GM19043 (cell line): ENCODE measurements around the gene HPSE.

Experiments
- ATAC-seq: cut with Tn5 transposase; IDR thresholded peaks from one replicate; pipeline ENCODE4 v1.9.1; 2021; ENCODE audit warnings: low read depth; ENCODE audit not compliant: unreplicated experiment

Gene HPSE

GRCh38 chr4:83334425-83335241 is at the start of gene HPSE:
Gene HPSE (minus strand): TSS chr4:83334848. CDS start chr4:83334782, 66 bp downstream.
- ATAC-seq = peak; percentile 81

GRCh38 chr4:83382850-83383249 is 48.2 kb upstream of the HPSE start:
- ATAC-seq = no peak

GRCh38 chr4:83381173-83381572 is 46.5 kb upstream of the HPSE start:
- no peak for ATAC-seq

- ATAC-seq = no peak
These were observed 43.8 kb upstream of the HPSE start for GRCh38 chr4:83378419-83378818.

GRCh38 chr4:83372931-83373330 is 38.3 kb upstream of the HPSE start:
- ATAC-seq = no peak

DNA sequence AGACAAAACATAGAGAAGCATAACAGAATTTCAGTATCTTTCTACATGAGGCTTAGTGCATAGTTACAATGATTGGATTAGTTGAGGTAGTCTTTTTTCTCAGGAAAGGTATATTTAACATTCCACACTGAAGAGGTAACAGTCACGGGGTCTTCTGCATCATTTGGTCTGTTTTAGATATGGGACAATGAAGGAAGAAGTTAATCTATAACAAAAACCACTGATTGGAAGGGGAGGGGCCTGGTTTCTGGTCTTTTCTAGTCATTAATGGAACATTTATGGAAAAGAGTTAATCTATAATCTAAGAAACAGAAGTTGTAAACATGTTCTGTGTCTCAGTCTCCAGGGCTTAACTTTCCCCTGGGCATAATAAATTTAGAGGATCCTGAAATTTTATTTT is 37.3 kb upstream of the HPSE start:
- ATAC-seq = no peak

DNA sequence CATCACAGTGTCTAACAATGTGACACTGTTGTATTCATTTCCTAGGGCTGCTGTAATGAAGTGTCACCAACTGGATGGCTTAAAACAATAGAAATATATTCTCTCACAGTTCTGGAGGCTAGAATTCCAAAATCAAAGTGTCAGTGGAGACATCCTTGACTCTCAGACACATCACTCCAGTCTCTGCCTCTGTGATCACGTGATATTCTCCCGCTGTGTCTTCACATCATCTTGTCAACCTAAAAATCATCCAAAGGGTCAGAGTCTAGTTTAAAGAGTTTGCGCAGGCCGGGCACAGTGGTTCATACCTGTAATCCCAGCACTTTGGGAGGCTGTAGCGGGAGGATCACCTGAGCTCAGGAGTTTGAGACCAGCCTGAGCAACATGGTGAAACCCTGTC is 36.6 kb upstream of the HPSE start:
- no peak for ATAC-seq

DNA sequence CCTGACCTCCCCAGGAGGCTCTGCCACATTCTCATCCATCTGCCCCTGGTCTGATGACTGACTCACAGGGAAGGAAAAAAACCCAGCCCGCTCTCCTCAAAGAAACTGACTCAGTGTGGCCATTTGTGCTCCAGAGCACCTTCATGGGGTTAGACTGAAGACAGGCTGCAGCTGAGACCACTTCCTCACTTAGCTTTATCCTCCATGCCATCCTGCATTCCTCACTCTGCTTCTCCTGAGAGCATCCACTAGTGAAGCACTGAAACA is 35.9 kb upstream of the HPSE start:
- no peak for ATAC-seq

GRCh38 chr4:83369831-83370639 is 35.4 kb upstream of the HPSE start:
- no peak for ATAC-seq

DNA sequence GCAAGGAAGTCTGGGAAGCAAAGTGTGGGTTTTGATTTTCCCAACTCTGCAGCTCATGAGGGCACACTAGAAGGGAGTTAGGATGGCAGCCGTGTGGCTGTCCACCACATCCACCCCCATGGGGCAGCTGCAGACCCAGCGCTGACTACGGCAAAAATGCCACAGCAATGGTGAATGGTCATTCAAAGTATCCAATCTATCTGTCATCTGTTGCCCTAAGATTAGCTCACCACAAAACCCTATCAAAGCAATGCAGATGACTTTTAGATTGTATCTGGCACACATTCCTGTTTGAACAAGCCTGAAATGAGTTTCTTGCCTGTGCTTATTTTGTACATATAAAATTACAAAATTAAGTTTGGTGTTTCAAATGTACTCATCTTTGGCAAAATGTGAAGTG is 29.7 kb upstream of the HPSE start:
- no peak for ATAC-seq

GRCh38 chr4:83362492-83363329 is 28.1 kb upstream of the HPSE start:
- ATAC-seq = peak; percentile 53

DNA sequence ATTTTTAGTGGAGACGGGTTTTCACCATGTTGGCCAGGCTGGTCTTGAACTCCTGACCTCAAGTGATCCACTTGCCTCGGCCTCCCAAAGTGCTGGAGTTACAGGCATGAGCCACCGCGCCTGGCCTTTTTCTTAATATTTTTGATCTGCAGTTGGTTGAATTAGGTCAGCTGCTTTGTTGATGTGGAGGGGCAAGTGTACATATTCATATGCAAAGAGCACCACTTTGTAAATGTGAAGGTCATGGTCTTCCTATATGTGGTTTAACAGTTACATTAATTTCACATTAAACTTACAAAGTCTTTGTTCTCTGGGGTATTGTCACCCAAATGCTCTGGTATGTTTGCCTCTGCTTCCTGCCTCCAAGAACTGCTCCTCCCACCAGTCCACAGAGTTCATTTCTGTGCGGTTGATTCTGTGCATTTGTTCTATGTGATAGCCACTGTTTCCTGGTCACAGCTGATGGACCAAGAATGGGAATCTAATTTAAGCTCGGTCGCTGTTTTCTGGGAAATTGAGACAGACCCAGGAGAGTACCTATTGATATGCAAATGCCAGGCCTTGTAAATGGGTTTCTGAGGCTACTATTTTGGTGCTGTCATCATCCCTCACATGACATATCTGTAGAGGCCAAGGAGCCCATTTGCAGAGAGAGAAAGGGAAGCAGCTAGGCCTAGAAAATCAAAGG is 26.9 kb upstream of the HPSE start:
- ATAC-seq = no peak

GRCh38 chr4:83360018-83360417 is 25.4 kb upstream of the HPSE start:
- no peak for ATAC-seq

DNA sequence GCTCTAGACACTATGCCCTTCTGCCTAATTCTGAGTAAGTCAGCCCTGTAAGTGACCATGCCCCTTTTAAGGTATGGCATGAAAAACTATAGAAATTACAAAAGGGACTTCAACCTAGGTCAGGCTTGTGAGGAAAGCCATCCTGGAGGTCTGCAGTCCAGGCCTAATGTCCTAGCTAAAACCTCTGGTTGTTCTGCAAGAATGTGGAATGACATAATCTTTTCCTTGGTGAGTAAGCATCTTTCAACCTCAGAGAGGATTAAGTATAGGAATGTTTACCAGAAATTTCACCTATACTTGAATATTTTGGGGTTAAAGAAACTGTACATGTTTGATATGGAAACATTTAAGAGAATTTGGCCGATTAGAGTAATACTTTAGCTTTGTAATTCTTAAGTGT is 23.8 kb upstream of the HPSE start:
- ATAC-seq = no peak

DNA sequence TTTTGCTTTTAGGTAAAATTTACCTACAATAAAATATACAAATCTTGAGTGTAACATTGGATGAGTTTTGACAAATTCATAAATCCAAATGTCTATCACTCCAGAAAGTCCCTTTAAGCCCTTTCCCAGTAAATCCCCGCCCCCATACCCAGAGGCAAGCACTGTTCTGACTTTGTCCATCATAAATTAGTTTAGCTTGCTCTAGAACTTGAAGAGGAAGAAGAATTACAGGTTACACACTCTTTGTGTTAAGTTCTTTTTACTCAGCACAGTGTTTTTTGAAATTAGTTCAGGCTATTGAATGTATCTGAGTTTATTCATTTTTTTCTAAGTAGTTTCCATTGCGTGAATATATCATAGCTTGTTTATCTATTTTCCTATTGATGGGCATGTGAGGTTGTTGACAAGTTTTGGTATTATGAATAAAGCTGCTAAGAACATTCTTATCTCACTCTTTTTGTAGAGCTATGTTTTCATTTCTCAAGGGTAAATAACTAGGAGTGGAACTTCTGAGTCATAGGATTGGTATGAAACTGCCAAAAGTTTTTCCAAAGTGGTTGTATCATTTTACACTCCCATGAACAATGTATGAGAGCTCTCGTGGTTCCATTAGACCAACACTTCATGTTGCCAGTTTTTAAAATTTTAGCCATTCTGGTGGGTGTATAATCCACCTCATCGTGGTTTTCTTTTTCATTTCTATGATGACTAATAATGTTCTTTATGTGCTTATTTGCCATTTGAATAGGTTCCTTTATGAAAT is 22.4 kb upstream of the HPSE start:
- ATAC-seq = no peak

- no peak for ATAC-seq
These were observed 18.9 kb upstream of the HPSE start for GRCh38 chr4:83353516-83353915.

DNA sequence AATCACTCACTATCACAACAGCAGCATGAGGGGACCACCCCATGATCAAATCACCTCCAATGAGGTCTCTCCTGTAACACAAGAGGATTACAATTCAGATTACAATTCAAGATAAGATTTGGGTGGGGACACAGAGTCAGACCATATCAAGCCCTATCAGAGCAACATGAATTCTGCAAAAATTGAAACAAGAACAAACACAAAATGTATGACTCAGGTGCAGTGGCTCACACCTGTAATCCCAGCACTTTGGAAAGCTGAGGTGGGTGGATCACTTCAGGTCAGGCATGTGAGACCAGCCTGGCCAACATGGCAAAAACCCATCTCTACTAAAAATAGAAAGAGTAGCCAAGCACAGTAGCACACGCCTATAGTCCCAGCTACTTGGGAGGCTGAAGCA is 13.4 kb upstream of the HPSE start:
- no peak for ATAC-seq

DNA sequence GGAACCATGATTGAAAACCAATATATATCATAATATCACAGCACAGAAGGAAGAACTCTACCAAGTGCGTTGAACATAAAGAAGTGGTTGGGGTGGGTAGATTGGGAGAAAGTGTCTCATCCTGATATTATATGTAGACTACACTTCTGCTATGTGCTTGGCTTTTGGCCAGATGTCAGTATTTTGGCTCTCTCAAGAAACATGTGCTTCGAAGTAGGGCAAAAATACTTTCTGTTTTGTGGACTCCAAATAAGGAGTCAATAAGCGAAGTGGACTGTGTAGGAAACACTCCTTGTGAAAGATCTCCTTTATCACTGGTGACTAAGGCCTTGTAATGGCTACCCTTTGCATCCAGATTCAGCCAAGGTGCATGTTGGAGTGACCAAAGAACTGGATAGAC is 7.8 kb upstream of the HPSE start:
- ATAC-seq = no peak

GRCh38 chr4:83340692-83341343 is 6.2 kb upstream of the HPSE start:
- ATAC-seq = no peak
